Coronary artery (tissue), 2 donors: Measurements from ENCODE around the gene CREB5.

Source experiments
- DNase-seq: peaks from one replicate; pipeline ENCODE4 v3.0.0-alpha.2; 2017; ENCODE audit warnings: low spot score
- H3K27ac ChIP-seq, 2 donors: fragments of 200-600 bp; sonication (generic); one replicate each; pipeline ENCODE4 v1.5.1; 2016 to 2019
- H3K4me3 ChIP-seq: fragments of 200-600 bp; sonication (generic); 2 replicates; pipeline ENCODE4 v1.5.1; 2016; ENCODE audit warnings: mild to moderate bottlenecking, moderate library complexity
- CTCF ChIP-seq: fragments of 200-600 bp; sonication (generic); IDR thresholded peaks from one replicate; pipeline ENCODE4 v1.5.1; 2019; ENCODE audit warnings: antibody characterized with exemption

Gene CREB5

GRCh38 chr7:28447071-28447470, 34.8 kb downstream of the CREB5 start:
- no peak for TF ChIP-seq CTCF
- Histone ChIP-seq H3K27ac (no peak overlapping the region), H3K4me3 (no peak overlapping the region)
- no peak for DNase-seq

GRCh38 chr7:28448708-28449107, 36.4 kb downstream of the CREB5 start:
- Histone ChIP-seq H3K27ac (no peak overlapping the region), H3K4me3 (no peak overlapping the region)
- TF ChIP-seq CTCF: no peak
- no peak for DNase-seq

GRCh38 chr7:28452681-28453080, 40.4 kb downstream of the CREB5 start:
- no peak for DNase-seq
- Histone ChIP-seq H3K27ac (no peak overlapping the region), H3K4me3 (no peak overlapping the region)
- no peak for TF ChIP-seq CTCF

GRCh38 chr7:28455486-28455885, 43.2 kb downstream of the CREB5 start:
- DNase-seq: no peak
- Histone ChIP-seq H3K27ac (no peak overlapping the region), H3K4me3 (no peak overlapping the region)
- no peak for TF ChIP-seq CTCF

- no peak overlapping the region for H3K27ac ChIP-seq
- DNase-seq: no peak
- H3K4me3 ChIP-seq: no peak overlapping the region
- no peak for TF ChIP-seq CTCF
Measured at GRCh38 chr7:28456044-28456443, 43.7 kb downstream of the CREB5 start.

GRCh38 chr7:28458732-28459131, 46.4 kb downstream of the CREB5 start:
- no peak for TF ChIP-seq CTCF
- no peak for DNase-seq
- H3K27ac ChIP-seq: no peak overlapping the region
- H3K4me3 ChIP-seq: no peak overlapping the region

- no peak for DNase-seq
- no peak for TF ChIP-seq CTCF
- H3K27ac ChIP-seq: no peak overlapping the region
- no peak overlapping the region for H3K4me3 ChIP-seq
Measured at GRCh38 chr7:28459306-28459705, 47.0 kb downstream of the CREB5 start.
